WTC11 (cell line): Measurements from ENCODE around the gene KIF22. TPM values are rescaled to one million over a fixed set of nuclear protein-coding genes. Genes with fewer than 3 reads are reported as not detected.

ENCODE experiments used
- ATAC-seq: fragments of 200-7000 bp; cut with Tn5 transposase; 2 replicates; pipeline ENCODE4 v1.10.0; 2021; ENCODE audit warnings: mild to moderate bottlenecking, moderate library complexity
- CTCF ChIA-PET: fragments of 300-600 bp; sonication (Branson Sonifier 250); formaldehyde crosslinking; loops from one replicate; lab custom pipeline; 2021; ENCODE audit warnings: antibody characterized with exemption; lab: Charles Lee
- POLR2A ChIA-PET: fragments of 350-600 bp; sonication (Branson Sonifier 250); formaldehyde crosslinking; loops from one replicate; lab custom pipeline; 2021; ENCODE audit warnings: antibody characterized with exemption; lab: Charles Lee
- DNase-seq: peaks from one replicate; pipeline ENCODE4 v3.0.0; 2021; ENCODE audit warnings: low spot score
- H3K27ac Mint-ChIP-seq: 2 replicates; pipeline ENCODE4 v1.8.0; 2021; ENCODE audit warnings: mixed read lengths
- H3K27me3 Mint-ChIP-seq: 2 replicates; pipeline ENCODE4 v1.8.0; 2021; ENCODE audit warnings: low read depth, mild to moderate bottlenecking, moderate library complexity, mixed read lengths
- H3K36me3 Mint-ChIP-seq: 2 replicates; pipeline ENCODE4 v1.8.0; 2021; ENCODE audit warnings: mixed read lengths
- H3K4me1 Mint-ChIP-seq: 2 replicates; pipeline ENCODE4 v1.8.0; 2022; ENCODE audit warnings: mixed read lengths
- H3K4me3 Mint-ChIP-seq: 2 replicates; pipeline ENCODE4 v1.8.0; 2021; ENCODE audit warnings: mild to moderate bottlenecking, moderate library complexity, mixed read lengths
- H3K9me3 Mint-ChIP-seq: 2 replicates; pipeline ENCODE4 v1.8.0; 2021; ENCODE audit warnings: mixed read lengths
- ATF1 ChIP-seq: sonication (generic); formaldehyde crosslinking; IDR thresholded peaks from 2 replicates; pipeline ENCODE4 v1.8.1; 2023; ENCODE audit warnings: mild to moderate bottlenecking, moderate library complexity, missing genetic modification reagents
- CBFB ChIP-seq: sonication (generic); formaldehyde crosslinking; IDR thresholded peaks from 2 replicates; pipeline ENCODE4 v1.8.1; 2022; ENCODE audit warnings: mild to moderate bottlenecking, low read depth, missing genetic modification reagents
- ELF4 ChIP-seq: sonication (generic); formaldehyde crosslinking; IDR thresholded peaks from 2 replicates; pipeline ENCODE4 v1.8.1; 2022; ENCODE audit warnings: low read depth, mild to moderate bottlenecking, moderate library complexity, missing genetic modification reagents
- ESRRA ChIP-seq: sonication (generic); formaldehyde crosslinking; IDR thresholded peaks from 2 replicates; pipeline ENCODE4 v1.8.1; 2022; ENCODE audit warnings: mild to moderate bottlenecking, missing genetic modification reagents, borderline replicate concordance
- FOXP1 ChIP-seq: sonication (generic); formaldehyde crosslinking; IDR thresholded peaks from 2 replicates; pipeline ENCODE4 v1.8.0; 2022; ENCODE audit warnings: missing genetic modification reagents, mild to moderate bottlenecking, moderate library complexity, borderline replicate concordance
- JAZF1 ChIP-seq: fragments of 250-450 bp; sonication (Bioruptor Pico); IDR thresholded peaks from 2 replicates; pipeline ENCODE4 v1.9.0; 2021; ENCODE audit warnings: moderate library complexity, mild to moderate bottlenecking, inconsistent platforms
- NFYB ChIP-seq: sonication (generic); formaldehyde crosslinking; conservative IDR thresholded peaks from 2 replicates; pipeline ENCODE4 v1.8.0; 2022; ENCODE audit warnings: low read depth, missing genetic modification reagents
- ZBTB21 ChIP-seq: sonication (generic); formaldehyde crosslinking; IDR thresholded peaks from 2 replicates; pipeline ENCODE4 v1.8.1; 2023; ENCODE audit warnings: mild to moderate bottlenecking, missing genetic modification reagents, borderline replicate concordance
- ZNF219 ChIP-seq: sonication (generic); formaldehyde crosslinking; IDR thresholded peaks from 2 replicates; pipeline ENCODE4 v1.8.0; 2023; ENCODE audit warnings: missing genetic modification reagents, mild to moderate bottlenecking, borderline replicate concordance
- ZNF317 ChIP-seq: sonication (generic); formaldehyde crosslinking; IDR thresholded peaks from 2 replicates; pipeline ENCODE4 v1.8.1; 2023; ENCODE audit warnings: low read depth, mild to moderate bottlenecking, moderate library complexity, missing genetic modification reagents, borderline replicate concordance
- ZNF396 ChIP-seq: fragments of 250-450 bp; sonication (Bioruptor Pico); IDR thresholded peaks from 2 replicates; pipeline ENCODE4 v1.8.0; 2021; ENCODE audit warnings: mild to moderate bottlenecking, moderate library complexity, borderline replicate concordance
- total RNA-seq: library from RNA; stranded (reverse); gene quantifications from 3 replicates; pipeline ENCODE4 v1.2.3, GENCODE V29; 2021
- TF ChIP-seq, protein P1 (sequence below): sonication (generic); formaldehyde crosslinking; IDR thresholded peaks from 2 replicates; pipeline ENCODE4 v1.8.1; 2023; ENCODE audit warnings: mild to moderate bottlenecking, missing genetic modification reagents
- TF ChIP-seq, protein P2 (sequence below): sonication (generic); formaldehyde crosslinking; IDR thresholded peaks from 2 replicates; pipeline ENCODE4 v1.8.1; 2022; ENCODE audit warnings: missing genetic modification reagents, borderline replicate concordance
- TF ChIP-seq, protein P3 (sequence below): sonication (generic); formaldehyde crosslinking; IDR thresholded peaks from 2 replicates; pipeline ENCODE4 v1.8.0; 2023; ENCODE audit warnings: missing genetic modification reagents
- TF ChIP-seq, protein P4 (sequence below): sonication (generic); formaldehyde crosslinking; IDR thresholded peaks from 2 replicates; pipeline ENCODE4 v1.8.1; 2022; ENCODE audit warnings: mild to moderate bottlenecking, missing genetic modification reagents, moderate library complexity, borderline replicate concordance
- TF ChIP-seq, protein P5 (sequence below): sonication (generic); formaldehyde crosslinking; IDR thresholded peaks from 2 replicates; pipeline ENCODE4 v1.8.1; 2022; ENCODE audit warnings: low read depth, mild to moderate bottlenecking, moderate library complexity, missing genetic modification reagents, borderline replicate concordance
- TF ChIP-seq, protein P6 (sequence below): sonication (generic); formaldehyde crosslinking; IDR thresholded peaks from 2 replicates; pipeline ENCODE4 v1.8.1; 2023; ENCODE audit warnings: mild to moderate bottlenecking, moderate library complexity, missing genetic modification reagents
- TF ChIP-seq, protein P7 (sequence below): sonication (generic); formaldehyde crosslinking; conservative IDR thresholded peaks from 2 replicates; pipeline ENCODE4 v1.8.1; 2023; ENCODE audit warnings: mild to moderate bottlenecking, low read depth, missing genetic modification reagents, moderate library complexity
- TF ChIP-seq, protein P8 (sequence below): fragments of 250-450 bp; sonication (Bioruptor Pico); IDR thresholded peaks from 2 replicates; pipeline ENCODE4 v1.9.0; 2021; ENCODE audit warnings: mild to moderate bottlenecking
- TF ChIP-seq, protein P9 (sequence below): sonication (generic); formaldehyde crosslinking; IDR thresholded peaks from 2 replicates; pipeline ENCODE4 v1.8.0; 2022; ENCODE audit warnings: mild to moderate bottlenecking, missing genetic modification reagents

Gene KIF22
- total RNA-seq, 1 experiment from 2014 or later: 182 TPM

DNA sequence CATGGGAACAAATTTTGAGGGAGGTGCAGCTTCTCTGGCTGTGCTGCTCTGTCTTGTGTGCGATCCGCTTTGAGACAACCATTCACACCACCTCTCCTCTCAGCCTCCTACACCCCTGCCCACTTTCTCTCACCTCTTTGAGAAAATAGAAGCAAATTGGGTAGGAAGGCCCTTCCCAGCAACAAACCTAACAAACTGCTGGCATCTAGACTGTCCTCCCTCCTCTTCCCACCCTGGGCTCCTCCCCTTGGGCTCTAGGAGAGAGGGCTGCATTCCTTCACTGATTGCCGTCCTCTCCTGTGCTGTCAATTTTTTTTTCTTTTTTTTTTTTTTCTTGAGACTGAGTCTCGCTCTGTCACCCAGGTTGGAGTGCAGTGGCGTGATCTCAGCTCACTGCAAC, 59.0 kb downstream of the KIF22 start (continued):
- TF ChIP-seq, protein P1, sequence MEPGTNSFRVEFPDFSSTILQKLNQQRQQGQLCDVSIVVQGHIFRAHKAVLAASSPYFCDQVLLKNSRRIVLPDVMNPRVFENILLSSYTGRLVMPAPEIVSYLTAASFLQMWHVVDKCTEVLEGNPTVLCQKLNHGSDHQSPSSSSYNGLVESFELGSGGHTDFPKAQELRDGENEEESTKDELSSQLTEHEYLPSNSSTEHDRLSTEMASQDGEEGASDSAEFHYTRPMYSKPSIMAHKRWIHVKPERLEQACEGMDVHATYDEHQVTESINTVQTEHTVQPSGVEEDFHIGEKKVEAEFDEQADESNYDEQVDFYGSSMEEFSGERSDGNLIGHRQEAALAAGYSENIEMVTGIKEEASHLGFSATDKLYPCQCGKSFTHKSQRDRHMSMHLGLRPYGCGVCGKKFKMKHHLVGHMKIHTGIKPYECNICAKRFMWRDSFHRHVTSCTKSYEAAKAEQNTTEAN: no peak
- TF ChIP-seq ATF1 (CRISPR knock-in tag) (no peak), NFYB (CRISPR knock-in tag) (no peak), ZNF317 (CRISPR knock-in tag) (no peak), ZNF396 (CRISPR knock-in tag) (no peak)
- TF ChIP-seq, protein P2, sequence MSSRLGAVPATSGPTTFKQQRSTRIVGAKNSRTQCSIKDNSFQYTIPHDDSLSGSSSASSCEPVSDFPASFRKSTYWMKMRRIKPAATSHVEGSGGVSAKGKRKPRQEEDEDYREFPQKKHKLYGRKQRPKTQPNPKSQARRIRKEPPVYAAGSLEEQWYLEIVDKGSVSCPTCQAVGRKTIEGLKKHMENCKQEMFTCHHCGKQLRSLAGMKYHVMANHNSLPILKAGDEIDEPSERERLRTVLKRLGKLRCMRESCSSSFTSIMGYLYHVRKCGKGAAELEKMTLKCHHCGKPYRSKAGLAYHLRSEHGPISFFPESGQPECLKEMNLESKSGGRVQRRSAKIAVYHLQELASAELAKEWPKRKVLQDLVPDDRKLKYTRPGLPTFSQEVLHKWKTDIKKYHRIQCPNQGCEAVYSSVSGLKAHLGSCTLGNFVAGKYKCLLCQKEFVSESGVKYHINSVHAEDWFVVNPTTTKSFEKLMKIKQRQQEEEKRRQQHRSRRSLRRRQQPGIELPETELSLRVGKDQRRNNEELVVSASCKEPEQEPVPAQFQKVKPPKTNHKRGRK (CRISPR knock-in tag): no peak

DNA sequence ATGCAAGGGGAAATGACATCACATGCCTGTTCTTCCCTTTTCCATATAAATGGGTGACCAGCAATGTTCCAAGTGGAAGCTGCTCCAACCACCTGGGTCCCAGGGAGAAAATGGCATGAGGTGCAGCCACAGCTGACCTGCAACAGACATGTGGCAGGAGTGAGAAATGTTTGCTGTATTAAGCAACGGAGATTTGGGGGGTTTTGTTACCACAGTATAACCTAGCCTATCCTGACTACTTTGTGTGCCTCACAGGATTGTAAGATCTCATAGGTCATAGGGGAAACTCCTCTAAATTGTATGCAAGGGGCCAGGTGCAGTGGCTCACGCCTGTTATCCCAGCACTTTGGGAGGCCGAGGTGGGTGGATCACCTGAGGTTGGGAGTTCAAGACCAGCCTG, 60.4 kb downstream of the KIF22 start:
- Mint-ChIP-seq H3K9me3 (no peaks in the 10 kb centered on the region), H3K4me1 (peaks cover 10% of the 10 kb centered on the region), H3K27ac (no peak overlapping the region), H3K27me3 (no peaks in the 10 kb centered on the region; the same call in 1 of the 2 replicates), H3K4me3 (no peak overlapping the region), H3K36me3 (no peaks in the 10 kb centered on the region; the same call in 1 of the 2 replicates)
- DNase-seq (no peak), ATAC-seq (no peak)
- TF ChIP-seq, protein P3, sequence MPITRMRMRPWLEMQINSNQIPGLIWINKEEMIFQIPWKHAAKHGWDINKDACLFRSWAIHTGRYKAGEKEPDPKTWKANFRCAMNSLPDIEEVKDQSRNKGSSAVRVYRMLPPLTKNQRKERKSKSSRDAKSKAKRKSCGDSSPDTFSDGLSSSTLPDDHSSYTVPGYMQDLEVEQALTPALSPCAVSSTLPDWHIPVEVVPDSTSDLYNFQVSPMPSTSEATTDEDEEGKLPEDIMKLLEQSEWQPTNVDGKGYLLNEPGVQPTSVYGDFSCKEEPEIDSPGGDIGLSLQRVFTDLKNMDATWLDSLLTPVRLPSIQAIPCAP: no peak
- TF ChIP-seq ZBTB21 (CRISPR knock-in tag) (no peak), ZNF396 (CRISPR knock-in tag) (no peak), JAZF1 (CRISPR knock-in tag) (no peak), ESRRA (CRISPR knock-in tag) (no peak), ZNF219 (no peak), FOXP1 (CRISPR knock-in tag) (no peak), ELF4 (no peak), CBFB (CRISPR knock-in tag) (no peak)
- TF ChIP-seq, protein P4, sequence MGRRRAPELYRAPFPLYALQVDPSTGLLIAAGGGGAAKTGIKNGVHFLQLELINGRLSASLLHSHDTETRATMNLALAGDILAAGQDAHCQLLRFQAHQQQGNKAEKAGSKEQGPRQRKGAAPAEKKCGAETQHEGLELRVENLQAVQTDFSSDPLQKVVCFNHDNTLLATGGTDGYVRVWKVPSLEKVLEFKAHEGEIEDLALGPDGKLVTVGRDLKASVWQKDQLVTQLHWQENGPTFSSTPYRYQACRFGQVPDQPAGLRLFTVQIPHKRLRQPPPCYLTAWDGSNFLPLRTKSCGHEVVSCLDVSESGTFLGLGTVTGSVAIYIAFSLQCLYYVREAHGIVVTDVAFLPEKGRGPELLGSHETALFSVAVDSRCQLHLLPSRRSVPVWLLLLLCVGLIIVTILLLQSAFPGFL (CRISPR knock-in tag): no peak
- TF ChIP-seq, protein P1: no peak
- TF ChIP-seq, protein P5, sequence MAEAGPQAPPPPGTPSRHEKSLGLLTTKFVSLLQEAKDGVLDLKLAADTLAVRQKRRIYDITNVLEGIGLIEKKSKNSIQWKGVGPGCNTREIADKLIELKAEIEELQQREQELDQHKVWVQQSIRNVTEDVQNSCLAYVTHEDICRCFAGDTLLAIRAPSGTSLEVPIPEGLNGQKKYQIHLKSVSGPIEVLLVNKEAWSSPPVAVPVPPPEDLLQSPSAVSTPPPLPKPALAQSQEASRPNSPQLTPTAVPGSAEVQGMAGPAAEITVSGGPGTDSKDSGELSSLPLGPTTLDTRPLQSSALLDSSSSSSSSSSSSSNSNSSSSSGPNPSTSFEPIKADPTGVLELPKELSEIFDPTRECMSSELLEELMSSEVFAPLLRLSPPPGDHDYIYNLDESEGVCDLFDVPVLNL (CRISPR knock-in tag): no peak
- TF ChIP-seq, protein P6, sequence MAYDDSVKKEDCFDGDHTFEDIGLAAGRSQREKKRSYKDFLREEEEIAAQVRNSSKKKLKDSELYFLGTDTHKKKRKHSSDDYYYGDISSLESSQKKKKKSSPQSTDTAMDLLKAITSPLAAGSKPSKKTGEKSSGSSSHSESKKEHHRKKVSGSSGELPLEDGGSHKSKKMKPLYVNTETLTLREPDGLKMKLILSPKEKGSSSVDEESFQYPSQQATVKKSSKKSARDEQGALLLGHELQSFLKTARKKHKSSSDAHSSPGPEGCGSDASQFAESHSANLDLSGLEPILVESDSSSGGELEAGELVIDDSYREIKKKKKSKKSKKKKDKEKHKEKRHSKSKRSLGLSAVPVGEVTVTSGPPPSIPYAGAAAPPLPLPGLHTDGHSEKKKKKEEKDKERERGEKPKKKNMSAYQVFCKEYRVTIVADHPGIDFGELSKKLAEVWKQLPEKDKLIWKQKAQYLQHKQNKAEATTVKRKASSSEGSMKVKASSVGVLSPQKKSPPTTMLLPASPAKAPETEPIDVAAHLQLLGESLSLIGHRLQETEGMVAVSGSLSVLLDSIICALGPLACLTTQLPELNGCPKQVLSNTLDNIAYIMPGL (CRISPR knock-in tag): no peak
- TF ChIP-seq, protein P7, sequence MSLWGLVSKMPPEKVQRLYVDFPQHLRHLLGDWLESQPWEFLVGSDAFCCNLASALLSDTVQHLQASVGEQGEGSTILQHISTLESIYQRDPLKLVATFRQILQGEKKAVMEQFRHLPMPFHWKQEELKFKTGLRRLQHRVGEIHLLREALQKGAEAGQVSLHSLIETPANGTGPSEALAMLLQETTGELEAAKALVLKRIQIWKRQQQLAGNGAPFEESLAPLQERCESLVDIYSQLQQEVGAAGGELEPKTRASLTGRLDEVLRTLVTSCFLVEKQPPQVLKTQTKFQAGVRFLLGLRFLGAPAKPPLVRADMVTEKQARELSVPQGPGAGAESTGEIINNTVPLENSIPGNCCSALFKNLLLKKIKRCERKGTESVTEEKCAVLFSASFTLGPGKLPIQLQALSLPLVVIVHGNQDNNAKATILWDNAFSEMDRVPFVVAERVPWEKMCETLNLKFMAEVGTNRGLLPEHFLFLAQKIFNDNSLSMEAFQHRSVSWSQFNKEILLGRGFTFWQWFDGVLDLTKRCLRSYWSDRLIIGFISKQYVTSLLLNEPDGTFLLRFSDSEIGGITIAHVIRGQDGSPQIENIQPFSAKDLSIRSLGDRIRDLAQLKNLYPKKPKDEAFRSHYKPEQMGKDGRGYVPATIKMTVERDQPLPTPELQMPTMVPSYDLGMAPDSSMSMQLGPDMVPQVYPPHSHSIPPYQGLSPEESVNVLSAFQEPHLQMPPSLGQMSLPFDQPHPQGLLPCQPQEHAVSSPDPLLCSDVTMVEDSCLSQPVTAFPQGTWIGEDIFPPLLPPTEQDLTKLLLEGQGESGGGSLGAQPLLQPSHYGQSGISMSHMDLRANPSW: no peak
- TF ChIP-seq, protein P8, sequence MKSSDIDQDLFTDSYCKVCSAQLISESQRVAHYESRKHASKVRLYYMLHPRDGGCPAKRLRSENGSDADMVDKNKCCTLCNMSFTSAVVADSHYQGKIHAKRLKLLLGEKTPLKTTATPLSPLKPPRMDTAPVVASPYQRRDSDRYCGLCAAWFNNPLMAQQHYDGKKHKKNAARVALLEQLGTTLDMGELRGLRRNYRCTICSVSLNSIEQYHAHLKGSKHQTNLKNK (CRISPR knock-in tag): no peak
- TF ChIP-seq, protein P9, sequence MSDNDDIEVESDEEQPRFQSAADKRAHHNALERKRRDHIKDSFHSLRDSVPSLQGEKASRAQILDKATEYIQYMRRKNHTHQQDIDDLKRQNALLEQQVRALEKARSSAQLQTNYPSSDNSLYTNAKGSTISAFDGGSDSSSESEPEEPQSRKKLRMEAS (CRISPR knock-in tag): no peak
- ChIA-PET POLR2A (interaction anchor here (0.7 kb wide), 1 partner anchor 13 kb away, joined by 5 read pairs; no protein-coding TSS in a partner anchor), CTCF (interaction anchor here (0.7 to 4.6 kb wide), 4 partner anchors 19 to 180 kb away, joined by 3 to 37 read pairs (median 4); partner anchors contain the start of genes MVP, TAOK2 and TLCD3B)
